GM21515 (cell line): ENCODE data around the gene L1CAM.
A peak's percentile ranks its signal among the peaks of the same experiment; 100 is the strongest.

Source experiments
- ATAC-seq: cut with Tn5 transposase; IDR thresholded peaks from one replicate; pipeline ENCODE4 v1.9.1; 2021; ENCODE audit not compliant: unreplicated experiment

The L1CAM gene, protein sequence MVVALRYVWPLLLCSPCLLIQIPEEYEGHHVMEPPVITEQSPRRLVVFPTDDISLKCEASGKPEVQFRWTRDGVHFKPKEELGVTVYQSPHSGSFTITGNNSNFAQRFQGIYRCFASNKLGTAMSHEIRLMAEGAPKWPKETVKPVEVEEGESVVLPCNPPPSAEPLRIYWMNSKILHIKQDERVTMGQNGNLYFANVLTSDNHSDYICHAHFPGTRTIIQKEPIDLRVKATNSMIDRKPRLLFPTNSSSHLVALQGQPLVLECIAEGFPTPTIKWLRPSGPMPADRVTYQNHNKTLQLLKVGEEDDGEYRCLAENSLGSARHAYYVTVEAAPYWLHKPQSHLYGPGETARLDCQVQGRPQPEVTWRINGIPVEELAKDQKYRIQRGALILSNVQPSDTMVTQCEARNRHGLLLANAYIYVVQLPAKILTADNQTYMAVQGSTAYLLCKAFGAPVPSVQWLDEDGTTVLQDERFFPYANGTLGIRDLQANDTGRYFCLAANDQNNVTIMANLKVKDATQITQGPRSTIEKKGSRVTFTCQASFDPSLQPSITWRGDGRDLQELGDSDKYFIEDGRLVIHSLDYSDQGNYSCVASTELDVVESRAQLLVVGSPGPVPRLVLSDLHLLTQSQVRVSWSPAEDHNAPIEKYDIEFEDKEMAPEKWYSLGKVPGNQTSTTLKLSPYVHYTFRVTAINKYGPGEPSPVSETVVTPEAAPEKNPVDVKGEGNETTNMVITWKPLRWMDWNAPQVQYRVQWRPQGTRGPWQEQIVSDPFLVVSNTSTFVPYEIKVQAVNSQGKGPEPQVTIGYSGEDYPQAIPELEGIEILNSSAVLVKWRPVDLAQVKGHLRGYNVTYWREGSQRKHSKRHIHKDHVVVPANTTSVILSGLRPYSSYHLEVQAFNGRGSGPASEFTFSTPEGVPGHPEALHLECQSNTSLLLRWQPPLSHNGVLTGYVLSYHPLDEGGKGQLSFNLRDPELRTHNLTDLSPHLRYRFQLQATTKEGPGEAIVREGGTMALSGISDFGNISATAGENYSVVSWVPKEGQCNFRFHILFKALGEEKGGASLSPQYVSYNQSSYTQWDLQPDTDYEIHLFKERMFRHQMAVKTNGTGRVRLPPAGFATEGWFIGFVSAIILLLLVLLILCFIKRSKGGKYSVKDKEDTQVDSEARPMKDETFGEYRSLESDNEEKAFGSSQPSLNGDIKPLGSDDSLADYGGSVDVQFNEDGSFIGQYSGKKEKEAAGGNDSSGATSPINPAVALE

DNA sequence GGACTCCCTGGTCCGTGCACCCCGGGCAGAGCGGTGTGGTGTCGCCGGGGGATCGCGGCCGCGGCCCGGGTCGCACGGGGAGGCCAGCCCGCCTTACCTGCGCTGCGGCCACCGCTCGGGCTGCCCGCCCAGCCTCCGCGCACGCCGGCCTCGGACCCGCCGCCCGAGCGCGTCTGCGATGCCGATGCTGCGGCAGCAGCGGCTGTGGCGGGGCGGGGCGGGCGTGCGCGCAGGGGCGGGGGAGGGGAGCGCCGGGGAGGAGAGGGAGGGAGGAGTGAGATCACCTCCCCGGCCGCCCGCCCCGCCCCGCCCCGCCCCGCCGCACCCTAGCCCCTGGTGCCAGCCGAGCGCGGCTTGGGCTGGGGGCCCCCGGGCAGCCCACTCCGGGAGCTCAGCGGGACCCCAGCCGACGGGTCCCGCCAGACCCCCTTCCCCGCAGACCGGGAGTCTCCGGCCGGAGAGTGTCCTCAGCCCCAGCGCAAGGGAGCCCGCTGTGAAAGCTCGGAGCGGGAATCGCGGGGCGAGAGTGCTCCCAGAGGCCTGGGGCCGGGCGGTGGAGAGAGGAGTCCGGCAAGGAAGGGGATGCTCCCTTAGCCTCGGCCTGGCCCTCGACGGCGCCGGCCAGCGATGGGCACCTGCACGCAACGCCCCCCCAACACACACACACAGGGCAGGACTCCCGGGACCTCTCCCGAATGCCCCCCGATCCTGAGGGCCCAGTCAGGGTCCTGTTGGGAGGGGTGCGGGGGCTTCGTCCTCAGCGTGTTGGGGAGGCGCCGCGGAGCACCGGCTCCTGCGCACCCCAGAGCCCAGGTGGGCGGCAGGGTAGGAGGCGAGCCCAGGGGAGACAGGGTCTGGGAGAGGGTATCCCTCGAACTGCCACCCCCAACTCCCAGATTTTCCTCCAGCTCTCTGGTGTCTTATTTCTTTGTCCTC is at the start of gene L1CAM:
TSS of gene L1CAM (minus strand) at position 206 of the 936 bp plus-strand sequence. CDS start 10,337 bp downstream, outside the sequence.
- ATAC-seq = no peak

DNA sequence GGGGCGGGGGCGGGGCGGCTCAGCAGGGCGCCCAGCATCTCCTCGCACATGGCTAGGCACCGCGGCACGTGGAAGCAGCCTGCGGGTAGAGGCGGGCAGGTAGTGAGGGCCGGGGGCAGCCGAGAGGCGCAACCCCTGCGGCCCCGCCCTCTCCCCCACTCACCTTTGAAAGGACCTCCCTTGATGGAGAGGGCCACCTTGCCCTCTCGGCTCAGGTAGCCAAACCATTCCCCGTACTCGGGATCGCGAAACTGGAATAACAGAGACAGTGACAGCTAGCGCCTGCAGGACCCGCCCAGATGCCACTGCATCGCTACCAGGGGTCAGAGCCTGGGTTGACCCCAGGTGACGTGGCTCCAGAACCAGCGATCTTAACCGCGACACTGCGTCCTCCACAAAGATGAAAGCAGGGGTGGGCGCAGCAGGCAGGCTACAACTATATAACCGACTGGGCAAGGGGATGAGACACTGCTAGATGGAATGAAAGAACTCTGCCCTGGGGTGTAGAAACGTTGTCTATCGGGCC is 49.4 kb upstream of the L1CAM start:
- peak; percentile 1 for ATAC-seq

GRCh38 chrX:153934762-153935325 is 48.9 kb upstream of the L1CAM start, which contains the start of gene NAA10:
Gene NAA10 (minus strand): TSS chrX:153935037. CDS start chrX:153934904, 133 bp downstream.
- ATAC-seq = peak; percentile 84

GRCh38 chrX:153934148-153934761 is 48.3 kb upstream of the L1CAM start:
- ATAC-seq = peak; percentile 9

GRCh38 chrX:153933748-153934147 is 47.8 kb upstream of the L1CAM start:
- ATAC-seq = no peak

DNA sequence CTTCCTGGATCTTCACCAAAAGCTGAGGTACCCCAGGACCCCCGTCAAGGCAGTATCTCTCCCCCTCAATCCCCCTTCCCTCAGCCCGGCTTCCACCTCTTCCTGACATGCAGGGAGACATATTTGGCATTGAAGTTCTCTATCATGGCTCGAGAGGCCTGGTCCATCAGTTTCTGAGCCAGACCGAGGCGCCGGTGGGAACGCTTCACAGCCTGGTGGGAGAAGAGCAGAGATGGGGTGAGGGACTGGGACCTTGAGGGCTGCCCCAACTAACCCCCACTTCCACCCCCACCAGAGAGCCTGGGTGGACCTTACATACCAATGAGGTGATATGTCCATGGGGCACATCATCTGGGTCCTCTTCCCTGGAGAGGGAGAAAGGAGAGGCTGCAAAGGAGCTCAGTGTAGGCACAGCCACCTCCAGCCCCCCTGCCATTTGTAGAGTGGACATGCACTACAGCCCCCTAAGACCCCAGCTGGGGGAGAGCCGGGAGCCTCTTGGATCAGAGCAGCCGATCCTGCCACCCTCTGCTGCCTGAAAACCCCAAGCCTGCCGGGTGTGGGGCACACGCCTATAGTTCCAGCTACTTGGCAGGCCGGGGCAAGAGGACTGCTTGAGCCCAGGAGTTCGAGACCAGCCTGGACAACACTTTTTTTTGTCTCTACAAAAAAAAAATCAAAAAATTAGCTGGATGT is 46.4 kb upstream of the L1CAM start:
- no peak for ATAC-seq

GRCh38 chrX:153931748-153932147 is 45.8 kb upstream of the L1CAM start:
- no peak for ATAC-seq

- no peak for ATAC-seq
Measured at GRCh38 chrX:153931151-153931550, 45.2 kb upstream of the L1CAM start.

GRCh38 chrX:153930011-153930910 is 44.3 kb upstream of the L1CAM start:
- ATAC-seq = no peak

GRCh38 chrX:153929576-153929975 is 43.6 kb upstream of the L1CAM start:
- no peak for ATAC-seq

DNA sequence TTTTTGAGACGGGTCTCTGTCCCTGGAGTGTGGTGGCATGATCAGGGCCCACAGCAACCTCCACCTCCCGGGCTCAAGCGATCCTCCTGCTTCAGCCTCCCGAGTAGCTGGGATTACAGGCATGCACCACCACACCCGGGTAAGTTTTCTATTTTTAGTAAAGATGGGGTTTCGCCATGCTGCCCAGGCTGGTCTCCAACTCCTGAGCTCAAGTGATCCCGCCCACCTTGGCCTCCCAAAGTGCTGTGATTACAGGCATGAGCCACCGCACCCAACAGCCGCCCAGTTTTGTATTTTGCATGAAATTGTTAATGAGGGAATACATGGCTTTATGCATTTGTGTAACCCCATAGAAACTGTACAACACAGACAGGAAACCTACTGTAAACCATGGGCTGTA is 42.9 kb upstream of the L1CAM start:
- ATAC-seq = no peak

- peak; percentile 70 for ATAC-seq
Measured at GRCh38 chrX:153927922-153928760, 42.2 kb upstream of the L1CAM start.

GRCh38 chrX:153927672-153927921 is 41.6 kb upstream of the L1CAM start:
- ATAC-seq = no peak

GRCh38 chrX:153926858-153927671 is 41.1 kb upstream of the L1CAM start:
- ATAC-seq = peak; percentile 39

- no peak for ATAC-seq
Measured at GRCh38 chrX:153926552-153926857, 40.5 kb upstream of the L1CAM start.
